Kidney glomerular epithelial cell (primary cell): ENCODE measurements around the gene FOXP4.

Source experiments
- DNase-seq: peaks from one replicate; lab custom pipeline; 2025; lab: John Stamatoyannopoulos, UW

The FOXP4 gene

DNA sequence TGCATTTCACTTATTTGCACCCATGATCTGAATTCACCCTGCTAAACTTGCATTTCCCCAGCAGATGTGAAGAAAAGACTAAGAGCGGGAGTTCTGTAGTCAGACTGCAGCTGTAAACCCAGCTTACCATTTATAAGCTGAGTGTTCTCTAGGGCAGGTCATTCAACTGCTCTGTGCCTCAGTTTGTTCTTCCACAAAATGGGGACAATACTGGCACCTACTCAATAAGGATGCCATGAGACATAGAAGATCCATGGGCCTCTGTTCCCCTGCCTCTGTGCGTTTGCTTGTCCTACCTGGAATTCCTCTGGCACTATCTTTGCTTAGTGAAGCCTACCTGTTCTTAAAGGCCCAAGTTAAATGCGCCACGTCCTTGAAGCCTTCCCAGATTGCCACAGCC lies 79.8 kb downstream of the FOXP4 start:
- no peak for DNase-seq

DNA sequence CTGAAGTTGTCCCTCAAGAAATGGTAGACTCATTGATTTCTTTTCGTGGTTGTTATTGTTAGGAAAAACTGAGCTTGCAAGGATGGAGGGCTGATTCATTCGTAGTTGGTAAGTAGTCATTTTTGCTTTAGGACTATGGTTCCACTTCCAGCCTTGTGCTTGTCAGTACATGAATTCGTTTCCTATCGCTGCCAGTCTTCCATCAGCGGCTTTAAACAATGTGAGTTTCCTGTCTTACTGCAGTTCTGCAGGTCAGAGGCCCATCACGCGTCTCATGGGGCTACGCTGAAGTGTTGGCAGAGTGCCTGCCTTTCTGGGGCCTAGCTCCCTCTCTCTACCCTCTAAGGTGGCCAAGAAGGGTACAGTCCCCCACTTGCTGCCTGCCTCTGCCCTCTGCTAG lies 80.7 kb downstream of the FOXP4 start:
- no peak for DNase-seq

DNA sequence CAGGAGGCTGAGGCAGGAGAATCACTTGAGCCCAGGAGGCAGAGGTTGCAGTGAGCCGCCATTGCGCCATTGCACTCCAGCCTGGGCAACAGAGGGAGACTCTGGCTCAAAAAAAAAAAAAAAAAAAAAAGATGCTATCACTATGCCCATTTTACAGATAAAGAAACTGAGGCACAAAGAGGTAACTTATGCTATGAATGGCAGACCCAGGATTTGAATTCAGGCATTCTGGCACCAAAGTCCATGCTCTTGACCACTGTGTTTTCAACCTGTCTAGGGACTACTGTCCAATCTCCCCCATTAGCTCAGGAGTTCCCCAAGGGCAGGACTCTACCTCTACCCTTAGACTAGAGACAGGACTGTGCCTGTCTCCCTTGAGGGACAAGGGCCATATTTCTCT lies 82.9 kb downstream of the FOXP4 start:
- no peak for DNase-seq

DNA sequence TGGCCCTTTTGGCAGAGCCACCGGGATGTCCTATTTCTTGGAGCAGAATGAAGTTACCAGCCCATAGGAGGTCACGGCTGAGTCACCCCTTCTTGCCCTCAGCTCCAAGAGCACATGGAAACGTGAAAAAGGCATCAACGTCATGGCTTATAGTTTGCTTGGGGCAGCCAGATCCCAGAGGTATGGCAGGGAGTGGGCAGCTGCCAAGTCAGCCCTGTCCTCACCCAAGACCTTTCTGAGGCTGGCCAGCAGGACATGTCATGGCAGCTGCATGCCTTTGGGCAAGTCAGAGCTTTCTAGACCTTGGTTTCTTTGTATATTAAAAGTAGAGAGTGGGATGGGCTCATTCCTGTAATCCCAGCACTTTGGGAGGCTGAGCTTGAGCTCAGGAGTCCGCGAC lies 83.9 kb downstream of the FOXP4 start:
- no peak for DNase-seq

DNA sequence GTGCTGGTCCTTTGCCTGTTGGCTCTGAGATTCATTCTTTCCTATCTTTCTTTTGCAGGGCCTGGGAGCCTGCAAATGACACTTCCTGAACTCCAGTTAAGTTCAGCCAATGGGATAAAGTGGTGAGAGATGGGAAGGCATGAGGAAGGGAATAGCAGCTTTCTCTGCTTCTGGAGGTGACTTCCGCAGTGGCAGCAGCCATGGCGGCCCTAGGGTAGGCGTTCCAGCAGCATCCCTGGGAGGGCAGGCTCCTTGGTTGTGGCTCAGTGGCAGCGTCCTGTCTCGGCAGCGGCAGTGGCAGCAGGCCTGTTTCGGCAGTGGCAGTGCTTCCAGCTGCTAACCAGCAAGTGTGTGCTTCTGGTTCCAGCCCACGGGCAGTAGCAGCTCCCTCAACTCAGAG lies 84.8 kb downstream of the FOXP4 start:
- no peak for DNase-seq

DNA sequence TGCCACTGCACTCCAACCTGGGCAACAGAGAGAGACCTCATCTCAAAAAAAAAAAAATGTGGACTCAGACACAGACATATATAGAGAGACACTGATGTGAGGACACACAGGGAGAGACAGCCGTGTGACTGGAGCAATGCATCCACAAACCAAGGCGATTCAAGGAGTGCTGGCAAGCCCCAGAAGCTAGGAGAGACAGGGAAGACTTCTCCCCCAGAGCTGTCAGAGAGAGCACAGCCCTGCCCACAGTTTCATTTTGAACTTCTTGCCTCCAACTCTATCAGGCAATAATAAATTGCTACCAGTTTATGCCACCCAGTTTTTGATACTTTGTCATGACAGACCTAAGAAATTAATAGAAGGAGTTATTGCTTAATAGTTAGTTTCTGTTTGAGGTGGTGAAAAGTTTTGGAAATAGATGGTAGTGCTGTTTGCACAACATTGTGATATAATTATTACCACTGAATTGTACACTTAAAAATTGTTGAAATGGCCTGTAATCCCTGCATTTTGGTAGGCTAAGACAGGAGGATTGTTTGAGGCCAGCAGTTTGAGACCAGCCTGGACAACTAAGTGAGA lies 87.0 kb downstream of the FOXP4 start:
- no peak for DNase-seq

DNA sequence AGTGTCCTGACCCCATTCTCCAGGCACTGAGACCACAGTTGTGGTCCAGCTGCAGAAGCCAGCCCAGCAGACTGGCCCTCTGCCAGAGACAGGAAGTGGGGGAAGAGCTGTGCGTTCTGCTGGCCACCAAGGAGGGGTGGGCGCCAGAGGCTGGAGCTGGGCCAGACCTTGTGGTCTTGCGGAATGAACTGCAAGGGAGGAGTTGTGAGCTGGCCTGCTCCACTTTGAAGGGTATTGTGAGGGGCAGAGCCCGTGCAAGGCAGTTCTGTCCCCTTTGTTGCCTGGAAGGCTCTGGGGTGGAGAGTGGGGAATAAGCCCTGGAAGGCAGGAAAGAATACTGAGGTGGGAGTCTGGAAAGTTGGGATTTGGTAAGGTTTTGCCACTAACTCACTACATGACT lies 88.5 kb downstream of the FOXP4 start:
- no peak for DNase-seq

DNA sequence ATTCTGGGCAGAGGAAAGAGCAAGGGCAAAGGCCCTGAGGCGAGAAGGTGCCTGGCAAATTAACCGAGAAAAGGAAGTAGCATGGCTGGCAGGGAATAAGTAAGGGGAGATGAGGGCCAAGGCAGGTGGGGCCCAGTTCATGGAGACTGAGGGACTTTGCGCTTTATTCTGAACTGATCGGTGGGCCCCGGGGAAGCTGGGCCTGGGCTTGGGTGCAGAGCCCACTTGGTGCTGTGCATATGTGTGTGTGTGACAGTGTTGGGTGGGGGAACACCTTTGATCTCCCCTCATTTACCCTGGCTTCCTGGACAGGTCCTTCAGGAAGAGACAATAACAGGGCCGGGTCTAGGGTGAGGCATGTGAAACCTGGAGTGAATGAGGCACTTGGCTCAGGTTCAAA lies 89.2 kb downstream of the FOXP4 start:
- DNase-seq: no peak

DNA sequence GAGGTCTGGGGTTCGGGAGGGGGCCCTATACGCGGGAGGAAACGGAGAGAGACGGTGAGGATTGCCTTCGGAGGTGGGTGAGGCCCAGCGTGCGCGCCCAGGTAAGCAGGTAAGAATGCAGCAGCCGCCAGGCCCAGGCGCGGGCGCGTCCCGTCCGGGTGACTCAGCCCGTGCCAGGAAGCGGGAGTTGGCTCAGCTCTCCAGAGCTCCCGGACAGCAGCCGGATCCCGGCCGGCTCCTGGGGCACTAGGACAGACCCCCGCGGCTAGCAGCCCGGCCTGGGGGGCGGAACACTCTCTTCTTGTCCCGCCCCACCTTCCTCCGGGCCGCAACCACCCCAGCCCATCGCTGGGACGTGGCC lies 90.6 kb downstream of the FOXP4 start:
- peak; percentile 36 for DNase-seq

DNA sequence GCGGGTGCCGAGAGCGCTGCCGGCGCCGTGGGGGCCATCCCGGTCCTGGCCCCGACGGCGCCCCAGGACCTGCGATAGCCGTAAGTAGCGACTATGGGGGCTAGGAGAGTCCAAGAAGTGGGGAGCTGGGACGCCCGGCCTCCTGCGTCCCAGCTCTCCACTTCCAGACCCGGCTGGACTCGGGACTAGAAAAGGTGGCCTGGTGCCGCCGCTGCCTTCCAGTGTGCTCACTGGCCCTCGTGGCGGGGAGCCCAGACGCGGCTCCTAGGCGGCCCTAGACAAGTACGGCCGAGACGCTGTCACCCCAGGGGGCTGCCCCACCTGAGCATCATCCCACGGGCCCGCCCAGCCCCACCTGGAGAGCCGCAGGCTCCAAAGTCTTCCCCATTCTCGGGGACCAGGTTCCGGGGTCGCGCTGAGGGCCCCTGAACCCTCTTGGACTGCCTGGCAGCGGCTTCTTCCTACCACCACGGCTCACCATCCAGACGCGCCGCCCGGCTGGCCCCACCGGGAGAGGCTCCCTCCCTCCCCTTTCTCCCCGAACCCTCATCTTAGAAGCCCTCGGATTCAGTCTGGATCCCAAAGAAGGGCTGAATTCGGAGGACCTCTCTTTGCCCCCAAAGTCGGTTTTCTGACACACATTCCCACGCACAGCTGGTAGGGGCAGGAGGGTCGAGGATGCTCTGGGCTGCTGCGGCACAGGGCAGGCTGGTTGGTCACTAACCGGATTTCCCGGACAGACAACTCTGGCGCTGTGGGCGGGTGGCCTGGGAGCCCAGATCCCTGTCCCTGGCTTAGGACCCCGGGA lies 91.2 kb downstream of the FOXP4 start:
- DNase-seq: no peak

DNA sequence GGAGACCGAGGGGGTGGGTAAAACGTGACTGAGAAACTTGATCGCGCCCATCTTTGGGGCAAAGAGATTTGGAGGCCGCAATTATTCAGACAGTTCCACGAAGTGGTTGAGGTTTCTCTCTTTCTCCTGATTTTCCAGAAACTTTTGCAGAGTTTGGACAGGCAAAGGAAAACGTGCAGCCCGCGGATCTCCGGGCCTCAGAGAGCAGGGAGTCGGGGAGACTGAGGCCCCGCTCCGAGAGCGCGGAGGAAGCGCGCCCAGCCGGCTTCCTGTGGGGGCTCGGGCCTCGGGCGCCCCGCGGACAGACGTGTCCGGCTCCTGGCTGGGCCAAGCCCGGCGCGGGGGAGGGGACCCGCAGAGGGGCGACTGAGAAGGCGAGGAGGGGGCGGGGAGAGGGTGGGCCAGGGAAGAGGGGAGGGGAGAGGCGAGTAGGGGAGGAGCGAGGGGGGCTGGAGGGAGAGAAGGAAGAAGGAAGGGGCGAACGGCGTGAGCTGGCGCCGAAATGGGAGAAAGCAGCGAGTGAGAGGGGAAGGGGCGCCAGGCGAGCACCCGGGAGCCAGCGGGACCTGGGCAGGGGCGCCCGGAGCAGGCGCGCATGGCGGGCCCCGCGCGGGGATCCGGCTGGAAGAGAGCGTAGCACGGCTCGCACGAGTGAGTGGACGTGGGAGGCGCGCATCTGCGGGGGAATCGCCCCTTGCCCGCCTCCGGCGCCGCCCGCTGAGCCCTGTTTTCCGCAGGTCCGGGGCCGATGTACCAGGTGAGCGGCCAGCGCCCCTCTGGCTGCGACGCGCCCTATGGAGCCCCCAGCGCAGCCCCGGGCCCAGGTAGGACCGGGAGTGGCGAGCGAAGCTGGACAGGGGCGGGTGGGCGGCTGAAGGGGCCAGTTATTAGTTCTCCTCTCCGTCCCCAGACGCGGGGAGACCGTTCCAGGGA lies 92.1 kb downstream of the FOXP4 start, which contains the start of gene MDFI:
MDFI (plus strand) TSS at position 467 of the 933 bp plus-strand sequence; CDS start at position 749, 282 bp downstream.
- no peak for DNase-seq

DNA sequence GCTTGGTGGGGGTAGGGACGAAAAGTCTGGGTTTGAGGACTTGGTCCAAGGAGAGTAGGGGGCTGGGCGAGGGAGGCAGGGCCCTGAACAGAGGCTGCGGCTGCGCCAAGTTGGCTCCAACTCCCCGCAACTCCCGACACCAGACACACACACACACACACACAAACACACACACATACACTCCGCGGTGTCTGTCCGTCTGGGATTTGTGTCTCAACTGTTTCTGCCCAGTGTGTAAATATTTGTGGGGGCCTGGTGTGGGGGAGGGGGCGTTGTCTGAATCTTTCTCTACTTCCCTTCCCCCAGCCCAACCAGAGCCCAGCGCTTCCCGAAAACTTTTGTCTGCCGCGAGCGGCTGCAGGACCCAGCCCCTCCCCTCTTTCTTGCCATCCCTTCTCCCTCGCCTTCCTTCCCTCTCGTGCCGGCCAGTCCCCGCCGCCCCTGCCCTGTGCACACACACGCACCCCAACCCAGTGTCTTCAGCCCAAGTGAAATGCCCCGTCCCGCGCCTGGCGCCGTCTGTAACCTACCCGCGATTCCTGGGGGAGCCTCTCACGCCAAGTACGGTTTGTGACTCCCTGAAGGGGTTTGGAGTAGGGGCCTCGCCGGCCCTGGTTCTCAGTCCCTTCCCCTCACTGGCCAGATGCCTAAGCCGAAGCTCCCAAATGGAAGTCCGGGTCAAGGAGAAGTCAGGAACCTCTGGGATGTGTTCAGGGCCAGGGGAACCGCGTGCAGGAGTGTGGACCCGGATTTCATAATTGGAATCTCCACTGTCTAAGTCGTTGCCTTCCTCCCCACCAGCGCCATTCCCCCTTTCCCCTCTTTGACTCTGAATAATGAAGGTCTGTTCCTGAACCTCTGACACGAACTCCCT lies 93.0 kb downstream of the FOXP4 start:
- DNase-seq: no peak

DNA sequence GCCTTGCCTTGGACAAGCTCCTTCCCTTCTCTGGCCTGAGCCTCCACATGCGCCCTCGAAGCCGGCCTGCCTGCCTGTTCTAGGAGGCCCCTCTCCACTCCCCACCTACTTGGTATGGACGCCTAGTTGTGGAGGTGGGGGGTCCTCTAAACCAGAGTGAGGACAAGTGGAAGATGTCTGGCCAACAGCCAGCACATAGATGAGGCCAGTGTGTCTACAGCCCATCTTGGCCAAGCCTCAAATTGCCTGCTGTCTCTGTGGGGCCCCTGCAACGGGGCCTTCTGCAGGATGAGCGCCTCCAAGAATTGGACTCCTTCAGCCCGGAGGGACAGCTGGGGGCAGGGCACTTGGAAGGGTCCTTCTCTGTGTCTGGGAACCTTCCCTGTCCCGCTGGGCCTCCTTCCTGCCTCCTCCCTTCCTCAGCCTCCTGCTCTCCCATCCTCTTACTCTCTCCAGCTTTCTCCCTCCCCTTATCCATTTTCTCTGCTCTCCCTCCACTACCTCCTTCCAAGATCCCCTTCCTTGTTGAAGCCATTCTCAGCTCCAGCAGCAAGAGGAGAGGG lies 93.7 kb downstream of the FOXP4 start:
- DNase-seq: no peak

DNA sequence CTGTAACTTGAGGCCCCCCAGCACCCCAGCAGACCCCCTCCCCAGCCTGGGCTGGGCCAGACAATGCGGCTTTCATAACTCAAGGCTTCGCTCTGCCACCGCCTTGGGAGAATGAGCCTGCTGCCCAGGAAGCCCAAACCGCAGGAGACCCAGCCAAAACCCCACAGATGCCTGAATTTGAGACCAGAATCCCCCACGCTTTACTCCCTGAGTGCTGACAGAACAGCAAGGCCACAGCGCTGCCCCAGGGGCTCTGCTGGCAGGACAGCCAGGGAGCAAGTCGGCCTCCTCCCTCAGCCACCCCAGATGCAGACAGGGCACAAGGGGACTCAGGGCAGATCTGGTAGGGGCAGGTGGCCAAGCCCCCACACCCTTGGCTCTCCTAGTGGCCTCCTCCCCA lies 94.2 kb downstream of the FOXP4 start:
- no peak for DNase-seq

DNA sequence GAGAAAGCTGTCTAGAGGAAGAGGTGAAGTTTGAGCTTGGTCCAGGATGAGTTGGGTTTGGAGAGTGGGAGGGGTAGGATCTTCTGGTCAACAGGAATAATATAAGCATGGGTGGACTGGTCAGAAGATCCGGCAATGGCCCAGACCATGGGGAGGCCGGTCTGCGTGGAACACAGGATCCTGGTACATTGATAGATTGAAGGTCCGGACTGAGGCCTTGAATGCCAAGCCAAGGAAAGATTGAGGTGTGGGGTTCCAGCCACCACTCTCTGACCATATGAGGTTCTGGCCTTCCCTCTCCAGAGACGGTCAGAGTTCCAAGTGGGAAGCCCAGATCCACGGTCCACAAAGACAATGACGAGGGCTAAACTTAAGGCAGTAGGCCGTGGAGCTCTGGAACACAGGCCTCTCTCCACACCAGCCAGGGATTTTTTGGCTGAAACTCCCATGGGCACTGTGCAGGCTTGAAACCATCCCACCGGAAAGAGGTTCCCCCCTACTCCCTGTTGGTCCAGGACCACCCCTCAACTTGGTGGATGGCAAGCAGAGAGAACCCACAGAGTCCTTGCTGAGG lies 95.3 kb downstream of the FOXP4 start:
- DNase-seq: no peak

DNA sequence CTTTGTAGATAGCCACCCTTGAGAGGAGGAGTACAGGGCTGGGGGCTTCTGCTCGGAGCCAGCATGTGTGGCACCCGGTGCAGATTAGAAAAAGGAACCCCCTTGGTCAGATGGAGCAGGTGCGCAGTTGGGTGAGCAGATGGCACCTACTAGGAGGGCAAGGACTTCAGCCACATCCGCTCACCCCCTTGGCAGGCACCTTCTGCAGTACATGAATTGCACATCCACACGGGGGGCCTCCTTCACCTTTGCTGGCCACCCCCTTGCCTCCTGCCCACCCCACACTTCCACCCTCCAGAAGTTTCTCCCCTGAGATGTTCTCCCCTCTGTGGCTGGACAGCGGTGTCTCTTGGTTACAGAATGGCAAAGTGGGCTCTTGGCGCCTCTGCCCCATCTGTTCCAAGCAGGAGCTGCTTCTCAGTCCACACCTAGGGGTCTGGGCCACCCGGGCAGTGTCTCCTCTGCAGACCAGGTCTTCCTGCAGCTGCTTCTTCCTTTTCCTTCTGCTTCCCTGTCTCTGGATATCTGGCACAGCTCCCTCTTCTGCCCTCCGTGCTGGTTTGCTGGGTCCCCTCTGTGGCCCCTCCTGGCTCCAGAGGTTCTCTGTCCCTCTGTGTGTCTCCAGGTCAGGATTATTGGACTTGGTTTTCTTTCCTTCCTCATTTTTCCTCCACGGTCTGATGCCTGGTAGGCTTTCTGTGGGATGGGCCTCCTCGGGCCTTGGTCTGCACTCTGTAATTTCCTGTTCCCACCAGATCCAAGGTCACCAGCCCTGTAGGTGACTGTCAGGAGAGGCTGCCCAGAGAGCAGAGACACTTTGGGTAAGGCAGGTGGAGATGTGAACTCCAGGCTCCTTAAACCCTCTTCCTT lies 96.1 kb downstream of the FOXP4 start:
- no peak for DNase-seq

DNA sequence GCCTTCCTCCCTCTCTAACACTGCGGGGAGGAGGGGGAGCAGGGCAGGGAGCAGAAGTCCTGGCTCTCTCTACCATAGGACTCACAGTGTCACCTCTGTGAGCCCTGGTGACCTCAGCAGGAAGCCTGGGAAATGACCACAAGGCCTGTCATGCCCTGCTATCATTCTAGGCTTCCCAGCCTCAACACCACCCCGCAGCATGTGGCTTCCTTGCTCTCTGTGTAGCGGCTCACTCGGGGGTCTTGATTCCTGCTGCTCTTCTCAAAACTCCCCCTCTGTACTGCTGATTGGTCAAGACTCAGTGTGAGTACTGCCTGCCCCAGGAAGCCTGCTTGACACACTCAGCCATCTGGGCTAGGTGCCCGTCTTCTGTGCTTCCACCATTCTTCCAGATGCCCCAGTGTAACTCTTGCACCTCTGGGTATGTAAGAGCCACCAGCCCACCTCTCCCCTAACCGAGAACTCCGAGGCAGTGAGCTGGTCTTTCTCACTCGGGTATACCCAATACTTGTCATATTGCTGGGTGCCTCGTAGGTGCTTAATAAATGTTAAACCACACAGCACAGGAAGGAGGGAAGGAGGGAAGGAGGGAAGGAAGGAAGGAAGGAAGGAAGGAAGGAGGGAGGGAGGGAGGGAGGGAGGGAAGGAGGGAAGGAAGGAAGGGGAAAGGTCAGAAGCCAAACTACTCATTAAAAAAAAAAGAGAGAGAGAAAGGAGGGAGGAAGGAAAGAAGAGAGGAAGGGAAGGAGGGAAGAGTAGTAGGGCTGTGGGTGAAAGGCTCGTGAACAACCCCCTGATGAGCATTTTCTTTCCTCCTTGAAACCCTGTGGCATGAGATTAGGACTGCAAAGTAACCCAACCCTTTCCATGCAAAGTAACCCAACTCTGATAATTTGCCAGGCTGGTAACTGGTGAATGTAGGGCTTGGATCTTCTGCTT lies 97.0 kb downstream of the FOXP4 start:
- DNase-seq: no peak

DNA sequence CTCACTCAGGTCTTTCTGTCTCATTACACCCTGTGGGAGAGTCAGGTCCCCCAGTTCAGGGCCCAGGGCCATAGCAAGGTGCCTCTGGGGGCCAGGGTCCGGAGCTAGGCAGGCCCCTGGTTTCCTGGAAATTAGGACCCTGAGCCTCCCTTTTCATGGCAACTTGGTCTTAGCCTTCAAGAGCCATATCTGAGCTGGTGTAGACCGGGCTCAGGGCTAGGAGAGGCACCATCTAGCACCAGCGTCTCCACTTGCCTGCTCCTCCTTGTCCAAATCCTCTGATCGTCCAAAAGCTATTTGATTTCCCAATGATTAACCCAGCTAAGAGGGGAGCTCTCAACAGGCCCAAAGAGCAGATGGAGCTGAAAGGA lies 97.7 kb downstream of the FOXP4 start:
- no peak for DNase-seq

DNA sequence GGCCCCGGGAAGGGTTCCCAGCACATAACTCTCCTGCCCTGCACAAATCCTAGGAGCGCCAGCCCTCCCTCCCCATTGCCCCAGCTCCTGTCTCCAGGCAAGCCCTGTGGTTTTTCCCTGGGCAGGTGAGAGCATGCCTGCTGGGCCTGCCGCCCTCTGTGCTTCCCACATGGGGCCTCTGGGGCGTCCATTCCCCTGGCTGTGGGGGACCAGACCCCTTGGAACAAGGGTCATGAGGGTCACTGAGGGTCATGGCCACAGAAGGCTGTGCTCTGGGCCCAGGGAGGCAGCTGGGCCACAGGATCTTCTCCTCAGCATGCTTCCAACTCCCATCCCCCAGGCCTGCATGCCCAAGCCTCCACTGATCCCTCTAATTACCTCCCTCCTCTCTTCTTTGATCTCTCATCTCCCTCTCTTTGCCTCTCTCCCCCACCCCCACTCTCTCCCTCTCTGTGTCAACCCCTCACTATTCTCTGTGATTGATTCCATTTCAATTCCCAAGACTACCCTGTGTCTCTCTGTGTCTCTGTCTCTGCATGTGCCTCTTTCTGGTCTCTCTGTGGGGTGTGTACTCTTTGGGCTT lies 98.2 kb downstream of the FOXP4 start:
- DNase-seq: no peak
